Transverse colon (tissue), 4 donors: ENCODE measurements around the gene THBS3. TPM values are rescaled to one million over a fixed set of nuclear protein-coding genes. Genes with fewer than 3 reads are reported as not detected.

Experiments used
- DNase-seq: peaks from one replicate; pipeline ENCODE4 v3.0.0-alpha.2; 2019
- H3K27ac ChIP-seq, 4 donors: fragments of 200-600 bp; sonication (generic); 2 replicates each; pipeline ENCODE4 v1.5.1; 2016 to 2018; ENCODE audit warnings: inconsistent platforms in 4 of 4
- H3K27me3 ChIP-seq: fragments of 200-600 bp; sonication (generic); 2 replicates; pipeline ENCODE4 v1.5.1; 2017; ENCODE audit warnings: inconsistent platforms
- H3K36me3 ChIP-seq, 4 donors: fragments of 200-600 bp; sonication (generic); 2 replicates each; pipeline ENCODE4 v1.5.1; 2017 to 2019; ENCODE audit warnings: inconsistent platforms in 4 of 4
- H3K4me1 ChIP-seq, 4 donors: fragments of 200-600 bp; sonication (generic); 2 replicates each; pipeline ENCODE4 v1.5.1; 2017 to 2020; ENCODE audit warnings: inconsistent platforms in 4 of 4
- H3K4me3 ChIP-seq, 4 donors: fragments of 200-600 bp; sonication (generic); 1 replicate in 1 of 4; 2 replicates in 3 of 4; pipeline versions ENCODE4 v1.5.1 to v1.6.1; 2017 to 2019; ENCODE audit warnings: inconsistent platforms in 4 of 4
- H3K9me3 ChIP-seq, 2 donors: fragments of 200-600 bp; sonication (generic); 2 replicates each; pipeline ENCODE4 v1.5.1; 2017 to 2019; ENCODE audit warnings: inconsistent platforms in 2 of 2
- CTCF ChIP-seq, 5 experiments: fragments of 200-600 bp in 3 of 5; fragments of 450-650 bp in 2 of 5; sonication (generic) in 3 of 5; IDR thresholded peaks; 1 replicate in 2 of 5; 2 replicates in 3 of 5; pipeline ENCODE4 v1.5.1; 2016 to 2017; ENCODE audit warnings: antibody characterized with exemption in 5 of 5, inconsistent platforms in 3 of 5, mild to moderate bottlenecking in 2 of 5, moderate library complexity in 1 of 5
- EP300 ChIP-seq: sonication (generic); formaldehyde crosslinking; IDR thresholded peaks from one replicate; pipeline ENCODE4 v1.6.1; 2017; ENCODE audit warnings: antibody characterized with exemption, low read depth
- POLR2A ChIP-seq: fragments of 450-650 bp; IDR thresholded peaks from one replicate; pipeline ENCODE4 v1.6.1; 2016; ENCODE audit warnings: antibody characterized with exemption, mild to moderate bottlenecking, moderate library complexity
- POLR2AphosphoS5 ChIP-seq, 3 donors: sonication (generic); formaldehyde crosslinking; IDR thresholded peaks; one replicate each; pipeline ENCODE4 v1.6.1; 2016; ENCODE audit warnings: antibody characterized with exemption in 3 of 3
- WGBS, 2 donors: methylation state at CpG; one replicate each; pipeline ENCODE4 v1.1.5; 2018; ENCODE audit warnings: low coverage in 1 of 2; 5-methylcytosine and 5-hydroxymethylcytosine counted together
- in situ Hi-C, 4 donors: fragments of 200-750 bp; cut with MboI; loops; one replicate each; pipeline versions ENCODE4 v1.15.0 to v1.15.1; 2017; ENCODE audit warnings: low sequenced_read_pairs in 3 of 4, low pct_ligation_motif_present in 1 of 4, low pct_unique_long_range_greater_than_20kb in 1 of 4
- intact Hi-C: fragments of 100-400 bp; cut with DNase I; formaldehyde crosslinking; loops from one replicate; pipeline ENCODE4 v1.15.1; 2023; ENCODE audit warnings: low total_unique reads
- total RNA-seq, 4 donors: library from RNA; depleted of rRNA; stranded (reverse); fragments of >200 nt; gene quantifications; one replicate each; pipeline ENCODE4 v1.1.0, GENCODE V29; 2016

The THBS3 gene
- total RNA-seq, 4 donors from 2014 or later, result 19.2 to 37.8 (median 27.0) TPM

- in situ Hi-C loops, result no loop called here
- H3K36me3 ChIP-seq, result no peaks in the 10 kb centered on the region
- H3K27ac ChIP-seq, result no peak overlapping the region
- H3K27me3 ChIP-seq, result no peaks in the 10 kb centered on the region
- H3K4me3 ChIP-seq, result no peak overlapping the region
- intact Hi-C loops, result loop anchor here (5.0 kb wide), 1 partner anchor 129 kb away; no protein-coding TSS in a partner anchor
- WGBS, 2 donors, result 92 to 100% methylated on average over 1 to 3 of the region's 3 CpGs
- H3K9me3 ChIP-seq, result no peaks in the 10 kb centered on the region
- DNase-seq, result no peak
- H3K4me1 ChIP-seq, result peaks cover 4 to 24% (median 20%) of the 10 kb centered on the region in 4 donors
- no peak for TF ChIP-seq POLR2A
- no peak for TF ChIP-seq POLR2AphosphoS5 (IDR thresholded peaks at IDR 0.05)
- no peak for TF ChIP-seq CTCF (IDR thresholded peaks at IDR 0.05)
- no peak for TF ChIP-seq EP300
Measured at GRCh38 chr1:155198547-155198906, 9.2 kb downstream of the THBS3 start.

GRCh38 chr1:155197901-155198546, 9.7 kb downstream of the THBS3 start:
- peaks cover 5 to 29% (median 24%) of the 10 kb centered on the region in 4 donors for H3K4me1 ChIP-seq
- H3K27ac ChIP-seq, result no peak overlapping the region
- no peaks in the 10 kb centered on the region for H3K27me3 ChIP-seq
- TF ChIP-seq POLR2A (no peak), CTCF (IDR thresholded peaks at IDR 0.05) (no peak), POLR2AphosphoS5 (IDR thresholded peaks at IDR 0.05) (no peak), EP300 (no peak)
- no peaks in the 10 kb centered on the region for H3K36me3 ChIP-seq
- in situ Hi-C loops (no loop called here), intact Hi-C loops (loop anchor here (5.0 kb wide), 1 partner anchor 129 kb away; no protein-coding TSS in a partner anchor)
- WGBS, 2 donors, result 94% methylated on average over 15 of the region's 15 CpGs; no CpG with 5 or more reads in 1 of the 2 donors
- H3K4me3 ChIP-seq, result no peak overlapping the region
- DNase-seq, result no peak
- H3K9me3 ChIP-seq, result no peaks in the 10 kb centered on the region

- Histone ChIP-seq H3K27ac (peak overlapping the region in 1 of 4 donors; percentile 9), H3K4me3 (no peak overlapping the region), H3K27me3 (no peaks in the 10 kb centered on the region), H3K9me3 (no peaks in the 10 kb centered on the region), H3K36me3 (no peaks in the 10 kb centered on the region), H3K4me1 (peaks cover 10 to 37% (median 31%) of the 10 kb centered on the region in 4 donors)
- DNase-seq, result no peak
- intact Hi-C loops, result loop anchor here (5.0 kb wide), 1 partner anchor 130 kb away; no protein-coding TSS in a partner anchor
- TF ChIP-seq CTCF (IDR thresholded peaks at IDR 0.05), result no peak
- TF ChIP-seq EP300, result no peak
- no peak for TF ChIP-seq POLR2A
- TF ChIP-seq POLR2AphosphoS5 (IDR thresholded peaks at IDR 0.05), result no peak
- in situ Hi-C loops, result no loop called here
- whole genome bisulfite sequencing, 2 donors, result 89% methylated on average over 20 of the region's 20 CpGs; no CpG with 5 or more reads in 1 of the 2 donors
Measured at GRCh38 chr1:155196893-155197638, 10.6 kb downstream of the THBS3 start.
